Mesodermal cell (in vitro differentiated cells): Measurements from ENCODE around the gene MAB21L4.
"Not testable (repeated sequence)": the region's sequence is repeated elsewhere in the genome, so short reads cannot be mapped to it uniquely, and the experiment has no call there.

Experiments used
- H3K27ac ChIP-seq: 2 replicates; pipeline ENCODE4 v1.7.0; 2013; ENCODE audit warnings: mild to moderate bottlenecking, low read depth, low read length, moderate library complexity; ENCODE audit not compliant: severe bottlenecking
- H3K36me3 ChIP-seq: 2 replicates; pipeline ENCODE4 v1.7.1; 2013; ENCODE audit warnings: mild to moderate bottlenecking, low read length, moderate library complexity; ENCODE audit not compliant: control insufficient read depth, insufficient read depth
- H3K4me1 ChIP-seq: one replicate; pipeline ENCODE4 v1.7.1; 2013; ENCODE audit warnings: mild to moderate bottlenecking, low read length; ENCODE audit not compliant: insufficient read depth, control insufficient read depth, poor library complexity, severe bottlenecking
- H3K4me3 ChIP-seq: 2 replicates; pipeline ENCODE4 v1.7.0; 2013; ENCODE audit warnings: low read length, control low read depth, mild to moderate bottlenecking; ENCODE audit not compliant: insufficient read depth, poor library complexity, severe bottlenecking; ENCODE audit errors: extremely low read depth
- H3K9me3 ChIP-seq: 2 replicates; pipeline ENCODE4 v1.7.1; 2013; ENCODE audit warnings: mild to moderate bottlenecking, low read length, moderate library complexity; ENCODE audit not compliant: control insufficient read depth
- WGBS, 2 experiments: methylation state at CpG; one replicate each; pipeline ENCODE4 v1.1.5; 2013; ENCODE audit warnings: missing lambda C conversion rate in 2 of 2; ENCODE audit not compliant: insufficient coverage in 2 of 2; 5-methylcytosine and 5-hydroxymethylcytosine counted together

The MAB21L4 gene

GRCh38 chr2:240848900-240849680 lies 46.9 kb downstream of the MAB21L4 start:
- Histone ChIP-seq H3K9me3 (peaks cover 1% of the 10 kb centered on the region), H3K4me3 (no peak overlapping the region), H3K27ac (no peak overlapping the region), H3K36me3 (no peaks in the 10 kb centered on the region), H3K4me1 (no peaks in the 10 kb centered on the region)
- 88 to 92% methylated on average over 5 to 8 of the region's 12 CpGs for WGBS, 2 experiments

GRCh38 chr2:240847817-240848216 lies 48.1 kb downstream of the MAB21L4 start:
- H3K27ac ChIP-seq, result no peak overlapping the region
- H3K36me3 ChIP-seq, result no peaks in the 10 kb centered on the region
- no peak overlapping the region for H3K4me3 ChIP-seq
- no peaks in the 10 kb centered on the region for H3K9me3 ChIP-seq
- H3K4me1 ChIP-seq, result no peaks in the 10 kb centered on the region
- WGBS, 2 experiments, result 93 to 96% methylated on average over 11 to 13 of the region's 13 CpGs

GRCh38 chr2:240846873-240847595 lies 48.9 kb downstream of the MAB21L4 start:
- 80 to 87% methylated on average over 3 to 4 of the region's 5 CpGs for whole genome bisulfite sequencing, 2 experiments
- Histone ChIP-seq H3K27ac (no peak overlapping the region), H3K4me1 (no peaks in the 10 kb centered on the region), H3K4me3 (no peak overlapping the region), H3K36me3 (no peaks in the 10 kb centered on the region), H3K9me3 (no peaks in the 10 kb centered on the region)

GRCh38 chr2:240846309-240846708 lies 49.6 kb downstream of the MAB21L4 start:
- no CpG with 5 or more reads among the region's 2 CpGs for WGBS, 2 experiments
- H3K4me3 ChIP-seq, H3K27ac ChIP-seq, H3K9me3 ChIP-seq, H3K36me3 ChIP-seq, H3K4me1 ChIP-seq: not testable (repeated sequence)

- Histone ChIP-seq H3K9me3 (no peaks in the 10 kb centered on the region), H3K4me3 (no peak overlapping the region), H3K36me3 (no peaks in the 10 kb centered on the region), H3K27ac (no peak overlapping the region), H3K4me1 (no peaks in the 10 kb centered on the region)
- 53 to 61% methylated on average over 9 of the region's 9 CpGs for WGBS, 2 experiments
Measured at GRCh38 chr2:240840435-240841060, 55.4 kb downstream of the MAB21L4 start.

GRCh38 chr2:240839152-240840143 lies 56.5 kb downstream of the MAB21L4 start:
- Histone ChIP-seq H3K4me3 (no peak overlapping the region), H3K9me3 (no peaks in the 10 kb centered on the region), H3K27ac (no peak overlapping the region), H3K4me1 (no peaks in the 10 kb centered on the region), H3K36me3 (no peaks in the 10 kb centered on the region)
- 82 to 87% methylated on average over 15 to 22 of the region's 28 CpGs for WGBS, 2 experiments

GRCh38 chr2:240837621-240838020 lies 58.3 kb downstream of the MAB21L4 start:
- no peak overlapping the region for H3K4me3 ChIP-seq
- 61 to 74% methylated on average over 2 to 4 of the region's 4 CpGs for WGBS, 2 experiments
- no peaks in the 10 kb centered on the region for H3K4me1 ChIP-seq
- no peaks in the 10 kb centered on the region for H3K36me3 ChIP-seq
- no peak overlapping the region for H3K27ac ChIP-seq
- no peaks in the 10 kb centered on the region for H3K9me3 ChIP-seq

GRCh38 chr2:240836781-240837467 lies 59.0 kb downstream of the MAB21L4 start:
- Histone ChIP-seq H3K4me3 (no peak overlapping the region), H3K36me3 (no peaks in the 10 kb centered on the region), H3K9me3 (no peaks in the 10 kb centered on the region), H3K27ac (no peak overlapping the region), H3K4me1 (no peaks in the 10 kb centered on the region)
- 91 to 92% methylated on average over 11 to 17 of the region's 17 CpGs for WGBS, 2 experiments
